GM23338 (cell line): ENCODE measurements around the gene DECR2. TPM values are rescaled to one million over a fixed set of nuclear protein-coding genes. Genes with fewer than 3 reads are reported as not detected.

Experiments
- ATAC-seq: fragments of 200-7000 bp; cut with Tn5 transposase; 3 replicates; pipeline ENCODE4 v1.9.1; 2020
- DNase-seq: peaks from one replicate; pipeline ENCODE4 v3.0.0-alpha.2; 2015; ENCODE audit warnings: low spot score
- H2AFZ ChIP-seq: fragments of 200-600 bp; sonication (generic); 2 replicates; pipeline ENCODE4 v1.8.0; 2016; ENCODE audit warnings: antibody characterized with exemption, mild to moderate bottlenecking, moderate library complexity
- H3F3A ChIP-seq: fragments of 200-600 bp; sonication (generic); replicated peaks from 2 replicates; pipeline ENCODE4 v1.8.0; 2017; ENCODE audit warnings: antibody characterized with exemption, mixed run types, low read depth
- H3K27ac ChIP-seq: fragments of 200-600 bp; sonication (generic); 2 replicates; pipeline ENCODE4 v1.6.1; 2016; ENCODE audit warnings: low read depth
- H3K27me3 ChIP-seq: fragments of 200-600 bp; sonication (generic); 2 replicates; pipeline ENCODE4 v1.8.0; 2016; ENCODE audit warnings: mild to moderate bottlenecking, mixed run types, moderate library complexity; ENCODE audit not compliant: insufficient read depth
- H3K36me3 ChIP-seq: fragments of 200-600 bp; sonication (generic); 2 replicates; pipeline ENCODE4 v1.8.0; 2016; ENCODE audit warnings: mild to moderate bottlenecking; ENCODE audit not compliant: insufficient read depth
- H3K4me1 ChIP-seq: fragments of 200-600 bp; sonication (generic); 2 replicates; pipeline ENCODE4 v1.8.0; 2016; ENCODE audit warnings: mild to moderate bottlenecking, moderate library complexity; ENCODE audit not compliant: insufficient read depth
- H3K4me2 ChIP-seq: fragments of 200-600 bp; sonication (generic); 2 replicates; pipeline ENCODE4 v1.7.1; 2017; ENCODE audit warnings: mixed run types
- H3K4me3 ChIP-seq: fragments of 200-600 bp; sonication (generic); 2 replicates; pipeline ENCODE4 v1.6.1; 2016; ENCODE audit warnings: mixed run types
- H3K79me2 ChIP-seq: fragments of 200-600 bp; sonication (generic); replicated peaks from 2 replicates; pipeline ENCODE4 v1.8.0; 2017; ENCODE audit warnings: mild to moderate bottlenecking; ENCODE audit not compliant: insufficient read depth
- H3K9me2 ChIP-seq: fragments of 200-600 bp; sonication (generic); 2 replicates; pipeline ENCODE4 v1.8.0; 2017; ENCODE audit not compliant: insufficient read depth
- H4K20me1 ChIP-seq: fragments of 200-600 bp; sonication (generic); replicated peaks from 2 replicates; pipeline ENCODE4 v1.8.0; 2017; ENCODE audit warnings: mild to moderate bottlenecking; ENCODE audit not compliant: insufficient read depth
- H3K27ac Mint-ChIP-seq: 2 replicates; pipeline ENCODE4 v1.8.0; 2020; ENCODE audit warnings: inconsistent platforms, mild to moderate bottlenecking, moderate library complexity, mixed read lengths
- H3K27me3 Mint-ChIP-seq: 3 replicates; pipeline ENCODE4 v1.8.0; 2022; ENCODE audit warnings: low read depth, mild to moderate bottlenecking, moderate library complexity, mixed read lengths, inconsistent platforms; ENCODE audit not compliant: insufficient read depth, poor library complexity
- H3K36me3 Mint-ChIP-seq: 3 replicates; pipeline ENCODE4 v1.8.0; 2021; ENCODE audit warnings: low read depth, mild to moderate bottlenecking, inconsistent platforms, moderate library complexity, mixed read lengths
- H3K4me1 Mint-ChIP-seq: 3 replicates; pipeline ENCODE4 v1.8.0; 2020; ENCODE audit warnings: mild to moderate bottlenecking, inconsistent platforms, mixed read lengths
- H3K4me3 Mint-ChIP-seq: 3 replicates; pipeline ENCODE4 v1.8.0; 2021; ENCODE audit warnings: moderate library complexity, mild to moderate bottlenecking, inconsistent platforms, mixed read lengths
- H3K9me3 Mint-ChIP-seq: 3 replicates; pipeline ENCODE4 v1.8.0; 2020; ENCODE audit warnings: moderate library complexity, mild to moderate bottlenecking, inconsistent platforms, mixed read lengths
- CREB1 ChIP-seq: fragments of 250-450 bp; sonication (Bioruptor Pico); IDR thresholded peaks from 2 replicates; pipeline ENCODE4 v1.5.0; 2020; ENCODE audit warnings: low read depth, mild to moderate bottlenecking, moderate library complexity
- CTCF ChIP-seq, 2 experiments: fragments of 200-600 bp in 1 of 2; sonication (generic) in 1 of 2; conservative IDR thresholded peaks; 2 replicates each; pipeline versions ENCODE4 v1.5.1 to v1.6.1; 2016 to 2017; ENCODE audit warnings: antibody characterized with exemption in 2 of 2, low read depth in 2 of 2, mild to moderate bottlenecking in 2 of 2, moderate library complexity in 1 of 2
- EZH2 ChIP-seq: fragments of 200-600 bp; sonication (generic); IDR thresholded peaks from one replicate; pipeline ENCODE4 v1.8.0; 2017; ENCODE audit warnings: antibody characterized with exemption, mild to moderate bottlenecking, low read depth; ENCODE audit not compliant: unreplicated experiment
- EZH2phosphoT487 ChIP-seq: fragments of 200-600 bp; sonication (generic); IDR thresholded peaks from one replicate; pipeline ENCODE4 v1.8.1; 2018; ENCODE audit warnings: antibody characterized with exemption; ENCODE audit not compliant: unreplicated experiment
- JUNB ChIP-seq: IDR thresholded peaks from one replicate; pipeline ENCODE4 v1.6.1; 2016; ENCODE audit warnings: antibody characterized with exemption; ENCODE audit not compliant: unreplicated experiment
- NANOG ChIP-seq: IDR thresholded peaks from 2 replicates; pipeline ENCODE4 v1.6.1; 2016; ENCODE audit warnings: antibody characterized with exemption, borderline replicate concordance
- POLR2AphosphoS5 ChIP-seq: IDR thresholded peaks from 2 replicates; pipeline ENCODE4 v1.6.1; 2016; ENCODE audit warnings: antibody characterized with exemption, low read depth
- REST ChIP-seq: IDR thresholded peaks from one replicate; pipeline ENCODE4 v1.6.1; 2018; ENCODE audit warnings: antibody characterized with exemption; ENCODE audit not compliant: unreplicated experiment
- STAT1 ChIP-seq: IDR thresholded peaks from one replicate; pipeline ENCODE4 v1.6.1; 2016; ENCODE audit warnings: antibody characterized with exemption; ENCODE audit not compliant: unreplicated experiment
- ZNF114 ChIP-seq: fragments of 250-450 bp; sonication (Bioruptor Pico); IDR thresholded peaks from 2 replicates; pipeline ENCODE4 v1.5.0; 2020; ENCODE audit warnings: mild to moderate bottlenecking, moderate library complexity
- ZNF331 ChIP-seq: fragments of 250-450 bp; sonication (Bioruptor Pico); IDR thresholded peaks from 2 replicates; pipeline ENCODE4 v1.5.0; 2020; ENCODE audit warnings: low read depth, mild to moderate bottlenecking, moderate library complexity
- polyA plus RNA-seq: library from polyadenylated mRNA; unstranded; fragments of >200 nt; fragmentation: Nextera tagmentation; extraction: Ambion mirVana; gene quantifications from 2 replicates; pipeline ENCODE4 v1.2.1, GENCODE V29; 2016
- total RNA-seq: library from RNA; depleted of rRNA; stranded (reverse); fragments of >200 nt; shearing (Covaris generic); gene quantifications from 2 replicates; pipeline ENCODE4 v1.2.3, GENCODE V29; 2014

The DECR2 gene
- total and polyA plus RNA-seq, 2 experiments from 2014 or later: 20.3 to 26.9 TPM

- no peaks in the 10 kb centered on the region; the same call in 1 of the 2 replicates for H3K79me2 ChIP-seq
- Mint-ChIP-seq H3K4me3 (peak overlapping the region; percentile 69), H3K4me1 (peaks cover 12% of the 10 kb centered on the region; the same call in 1 of the 3 replicates), H3K9me3 (no peaks in the 10 kb centered on the region), H3K27me3 (peaks cover 9% of the 10 kb centered on the region), H3K27ac (no peak overlapping the region), H3K36me3 (peaks cover 22% of the 10 kb centered on the region)
- H3K27me3 ChIP-seq: no peaks in the 10 kb centered on the region
- H3F3A ChIP-seq: peaks cover 4% of the 10 kb centered on the region
- no peaks in the 10 kb centered on the region for H3K9me2 ChIP-seq
- H3K4me1 ChIP-seq: peaks cover 4% of the 10 kb centered on the region; the same call in 1 of the 2 replicates
- no peaks in the 10 kb centered on the region; the same call in none of the 2 replicates for H4K20me1 ChIP-seq
- DNase-seq: peak; percentile 30
- peak overlapping the region; percentile 59 for H3K4me2 ChIP-seq
- no peak overlapping the region for H2AFZ ChIP-seq
- H3K4me3 ChIP-seq: peak overlapping the region; percentile 27; the same call in 1 of the 2 replicates
- peaks cover 4% of the 10 kb centered on the region; the same call in 1 of the 2 replicates for H3K36me3 ChIP-seq
- no peak for TF ChIP-seq CREB1 (CRISPR knock-in tag)
- no peak for TF ChIP-seq CTCF (conservative IDR thresholded peaks at IDR 0.05; ENCODE audit: low read depth in 2 of 2)
- TF ChIP-seq NANOG: no peak
- TF ChIP-seq JUNB: no peak
- TF ChIP-seq POLR2AphosphoS5: no peak; the same call in 1 of the 2 replicates
- no peak for TF ChIP-seq ZNF114
- TF ChIP-seq ZNF331 (CRISPR knock-in tag): no peak
- TF ChIP-seq STAT1: no peak
- TF ChIP-seq REST: no peak
- no peak for TF ChIP-seq EZH2
- no peak for TF ChIP-seq EZH2phosphoT487
- peak; percentile 4 for ATAC-seq
- peak overlapping the region; percentile 76; the same call in 1 of the 2 replicates for H3K27ac ChIP-seq
Measured at GRCh38 chr16:370979-371514, 30.6 kb upstream of the DECR2 start.
